HUES64 (cell line): ENCODE results near the gene PTRHD1.

Source experiments
- H3K27ac ChIP-seq: 2 replicates; pipeline ENCODE4 v1.7.0; 2013; ENCODE audit warnings: low read depth, low read length, inconsistent platforms
- H3K27me3 ChIP-seq: 2 replicates; pipeline ENCODE4 v1.6.1; 2013; ENCODE audit warnings: mild to moderate bottlenecking, low read length; ENCODE audit not compliant: insufficient read depth
- H3K36me3 ChIP-seq: 2 replicates; pipeline ENCODE4 v1.6.1; 2013; ENCODE audit warnings: mild to moderate bottlenecking, low read length; ENCODE audit not compliant: insufficient read depth
- H3K4me1 ChIP-seq: 2 replicates; pipeline ENCODE4 v1.6.1; 2013; ENCODE audit warnings: mild to moderate bottlenecking, low read length, moderate library complexity; ENCODE audit not compliant: insufficient read depth
- H3K4me3 ChIP-seq: 2 replicates; pipeline ENCODE4 v1.5.1; 2013; ENCODE audit warnings: mild to moderate bottlenecking, low read length, moderate library complexity
- H3K9ac ChIP-seq: 2 replicates; pipeline ENCODE4 v1.6.1; 2013; ENCODE audit warnings: mild to moderate bottlenecking, low read depth, low read length
- H3K9me3 ChIP-seq: 2 replicates; pipeline ENCODE4 v1.6.1; 2013; ENCODE audit warnings: low read depth, low read length; ENCODE audit not compliant: insufficient read depth
- WGBS: fragments of 150-250, 120-280 bp; methylation state at CpG from one replicate; pipeline ENCODE4 v1.1.7; 2013; ENCODE audit warnings: missing lambda C conversion rate; 5-methylcytosine and 5-hydroxymethylcytosine counted together

Gene PTRHD1

DNA sequence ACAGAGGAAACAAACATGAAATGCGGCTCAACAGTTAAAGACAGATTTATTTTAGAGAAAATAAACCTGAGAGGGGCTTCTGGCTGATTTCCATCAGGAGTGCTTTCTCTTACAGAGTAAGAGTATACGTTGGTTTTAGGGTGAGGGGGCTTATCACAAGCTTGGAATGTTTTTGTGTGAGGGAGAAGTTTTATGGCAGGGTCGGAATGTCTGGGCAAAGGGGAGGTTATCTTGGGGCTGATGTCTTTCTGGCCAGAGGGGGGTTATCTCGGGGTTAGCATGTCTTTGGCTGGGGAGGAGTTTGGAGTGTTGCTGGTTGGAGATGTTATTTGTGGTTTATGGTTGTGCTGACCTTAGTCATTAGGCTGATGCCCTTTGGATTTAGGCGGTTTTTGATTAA, 22.1 kb downstream of the PTRHD1 start:
- H3K4me3 ChIP-seq: no peak overlapping the region
- no peak overlapping the region for H3K27ac ChIP-seq
- H3K9ac ChIP-seq: no peak overlapping the region
- WGBS: 88% methylated on average over 5 of the region's 5 CpGs
- no peaks in the 10 kb centered on the region for H3K9me3 ChIP-seq
- H3K27me3 ChIP-seq: no peaks in the 10 kb centered on the region
- H3K4me1 ChIP-seq: peaks cover 4% of the 10 kb centered on the region; the same call in 1 of the 2 replicates
- H3K36me3 ChIP-seq: peaks cover 3% of the 10 kb centered on the region; the same call in 1 of the 2 replicates

DNA sequence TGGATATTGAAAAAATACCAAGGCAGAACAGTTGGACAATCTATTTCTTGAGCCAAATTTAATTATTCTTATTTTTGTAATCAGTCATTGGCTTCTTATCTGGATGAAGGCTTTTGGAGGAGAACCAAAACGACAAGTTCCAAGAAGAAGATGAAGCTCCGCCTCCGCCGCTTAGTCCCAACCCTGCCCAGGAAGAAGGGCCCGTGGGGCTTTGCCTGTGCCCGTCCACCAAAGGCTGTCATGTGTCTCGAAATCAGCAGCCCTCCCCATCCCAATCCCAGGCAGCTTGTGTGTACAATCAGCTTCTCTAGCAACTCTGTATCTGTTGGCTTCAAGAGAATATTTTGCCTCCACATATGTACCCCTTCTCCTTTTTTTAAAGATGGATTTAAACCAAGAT, 24.6 kb downstream of the PTRHD1 start:
- H3K27ac ChIP-seq: no peak overlapping the region
- H3K4me1 ChIP-seq: peaks cover 4% of the 10 kb centered on the region; the same call in 1 of the 2 replicates
- no peak overlapping the region for H3K9ac ChIP-seq
- no peak overlapping the region for H3K4me3 ChIP-seq
- H3K9me3 ChIP-seq: no peaks in the 10 kb centered on the region
- no peaks in the 10 kb centered on the region for H3K27me3 ChIP-seq
- H3K36me3 ChIP-seq: peaks cover 3% of the 10 kb centered on the region; the same call in 1 of the 2 replicates
- 82% methylated on average over 7 of the region's 7 CpGs for WGBS

- H3K4me1 ChIP-seq: peaks cover 4% of the 10 kb centered on the region; the same call in 1 of the 2 replicates
- H3K36me3 ChIP-seq: peaks cover 3% of the 10 kb centered on the region; the same call in 1 of the 2 replicates
- H3K27ac ChIP-seq: no peak overlapping the region
- no peaks in the 10 kb centered on the region for H3K9me3 ChIP-seq
- no peaks in the 10 kb centered on the region for H3K27me3 ChIP-seq
- WGBS: 92% methylated on average over 5 of the region's 5 CpGs
- H3K4me3 ChIP-seq: no peak overlapping the region
- H3K9ac ChIP-seq: no peak overlapping the region
Measured at GRCh38 chr2:24768013-24768412, 25.2 kb downstream of the PTRHD1 start.

- Histone ChIP-seq H3K9me3 (no peaks in the 10 kb centered on the region), H3K36me3 (peaks cover 9% of the 10 kb centered on the region), H3K4me3 (no peak overlapping the region), H3K27me3 (no peaks in the 10 kb centered on the region), H3K4me1 (no peaks in the 10 kb centered on the region), H3K9ac (no peak overlapping the region), H3K27ac (no peak overlapping the region)
- 84% methylated on average over 6 of the region's 6 CpGs for WGBS
Measured at GRCh38 chr2:24766609-24767008, 26.6 kb downstream of the PTRHD1 start.

- no peak overlapping the region for H3K4me3 ChIP-seq
- WGBS: 95% methylated on average over 4 of the region's 4 CpGs
- no peaks in the 10 kb centered on the region for H3K4me1 ChIP-seq
- no peak overlapping the region for H3K9ac ChIP-seq
- H3K27me3 ChIP-seq: no peaks in the 10 kb centered on the region
- no peaks in the 10 kb centered on the region for H3K9me3 ChIP-seq
- H3K36me3 ChIP-seq: peaks cover 14% of the 10 kb centered on the region
- no peak overlapping the region for H3K27ac ChIP-seq
Measured at GRCh38 chr2:24763843-24764242, 29.3 kb downstream of the PTRHD1 start.

GRCh38 chr2:24762518-24762917, 30.7 kb downstream of the PTRHD1 start:
- Histone ChIP-seq H3K27ac (no peak overlapping the region), H3K36me3 (peaks cover 18% of the 10 kb centered on the region), H3K4me3 (no peak overlapping the region), H3K9ac (no peak overlapping the region), H3K27me3 (no peaks in the 10 kb centered on the region), H3K9me3 (no peaks in the 10 kb centered on the region), H3K4me1 (no peaks in the 10 kb centered on the region)
- WGBS: 88% methylated on average over 2 of the region's 2 CpGs

GRCh38 chr2:24761866-24762265, 31.3 kb downstream of the PTRHD1 start:
- Histone ChIP-seq H3K4me1 (no peaks in the 10 kb centered on the region), H3K27me3 (no peaks in the 10 kb centered on the region), H3K36me3 (peaks cover 18% of the 10 kb centered on the region), H3K9me3 (no peaks in the 10 kb centered on the region), H3K9ac (no peak overlapping the region), H3K4me3 (no peak overlapping the region), H3K27ac (no peak overlapping the region)
- WGBS: 93% methylated on average over 5 of the region's 5 CpGs

- H3K27me3 ChIP-seq: no peaks in the 10 kb centered on the region
- peaks cover 12% of the 10 kb centered on the region; the same call in 1 of the 2 replicates for H3K36me3 ChIP-seq
- H3K4me3 ChIP-seq: no peak overlapping the region
- H3K4me1 ChIP-seq: peaks cover 11% of the 10 kb centered on the region
- H3K9ac ChIP-seq: no peak overlapping the region
- WGBS: 100% methylated on average over 1 of the region's 1 CpG
- no peak overlapping the region for H3K27ac ChIP-seq
- no peaks in the 10 kb centered on the region for H3K9me3 ChIP-seq
Measured at GRCh38 chr2:24756789-24757188, 36.4 kb downstream of the PTRHD1 start.

DNA sequence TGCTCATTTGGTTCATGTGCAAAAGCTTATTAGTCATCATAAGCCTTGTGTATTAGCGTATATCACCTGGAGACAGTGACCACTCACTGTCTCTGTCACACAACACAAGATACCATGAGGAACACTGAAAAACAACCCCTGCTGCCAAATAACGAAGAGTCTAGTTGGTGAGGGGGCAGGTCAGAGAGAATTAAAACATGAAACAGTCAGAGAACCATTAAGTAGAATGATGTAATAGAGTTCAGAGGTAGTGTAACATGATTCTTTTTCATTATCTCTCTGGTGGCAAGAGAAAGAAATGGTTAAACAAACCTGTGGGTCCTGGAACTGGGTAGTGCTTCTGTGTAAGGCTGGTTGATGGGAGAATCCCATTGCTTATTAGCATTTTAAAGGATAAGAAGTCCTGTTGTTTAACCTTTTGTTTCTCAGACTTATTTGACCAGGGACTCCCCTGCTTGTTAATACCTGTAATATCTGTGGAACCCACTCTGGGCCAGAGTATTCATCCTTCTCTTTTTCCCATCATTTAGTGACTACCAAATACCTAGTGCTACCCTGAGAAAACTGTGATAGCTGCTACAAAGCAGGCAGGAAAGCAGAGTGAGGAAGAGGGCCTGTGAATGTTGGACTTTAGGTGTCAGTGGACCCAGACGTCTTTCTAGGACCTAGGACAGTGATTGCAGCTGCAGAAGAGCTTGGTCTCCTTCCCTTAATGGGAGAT, 38.0 kb downstream of the PTRHD1 start:
- no peak overlapping the region for H3K4me3 ChIP-seq
- 76% methylated on average over 3 of the region's 3 CpGs for WGBS
- H3K9ac ChIP-seq: no peak overlapping the region
- no peaks in the 10 kb centered on the region for H3K27me3 ChIP-seq
- H3K27ac ChIP-seq: no peak overlapping the region
- H3K36me3 ChIP-seq: peaks cover 12% of the 10 kb centered on the region; the same call in 1 of the 2 replicates
- peaks cover 11% of the 10 kb centered on the region for H3K4me1 ChIP-seq
- H3K9me3 ChIP-seq: no peaks in the 10 kb centered on the region

DNA sequence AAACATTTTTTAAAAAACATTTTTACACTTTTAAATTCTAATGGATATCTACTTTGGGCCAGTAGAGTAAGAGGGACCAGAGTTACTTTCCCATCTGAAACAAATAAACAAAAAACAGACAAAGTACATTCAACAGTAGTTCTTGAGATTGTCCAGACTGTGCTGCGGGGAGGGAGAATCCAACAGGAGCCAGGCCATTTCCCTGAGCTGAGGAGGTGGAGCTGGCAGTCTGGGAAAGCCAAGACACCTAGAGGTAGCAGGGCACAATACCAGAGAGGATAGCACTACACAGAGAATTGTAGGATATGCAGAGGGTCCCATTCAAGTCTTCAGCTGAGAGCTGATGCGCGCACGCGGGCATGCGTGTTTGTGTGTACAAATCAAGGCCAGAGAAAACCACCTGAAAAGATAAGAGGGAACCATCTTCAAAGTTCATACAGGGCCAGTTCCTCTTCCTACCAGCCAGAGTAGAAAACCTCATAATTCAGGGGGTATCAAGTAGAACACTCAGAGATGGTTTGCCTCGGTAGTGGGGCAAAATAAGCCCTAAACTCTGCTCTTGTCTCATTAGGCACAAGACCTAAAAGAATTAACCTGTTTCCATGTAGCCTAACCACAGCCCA, 44.0 kb downstream of the PTRHD1 start:
- 92% methylated on average over 7 of the region's 7 CpGs for WGBS
- H3K4me1 ChIP-seq: no peaks in the 10 kb centered on the region

GRCh38 chr2:24747299-24747698, 45.9 kb downstream of the PTRHD1 start:
- H3K36me3 ChIP-seq: no peaks in the 10 kb centered on the region
- no peaks in the 10 kb centered on the region for H3K4me1 ChIP-seq
- H3K27ac ChIP-seq: no peak overlapping the region
- no peak overlapping the region for H3K4me3 ChIP-seq
- 98% methylated on average over 3 of the region's 3 CpGs for WGBS
- no peaks in the 10 kb centered on the region for H3K27me3 ChIP-seq
- no peak overlapping the region for H3K9ac ChIP-seq
- H3K9me3 ChIP-seq: no peaks in the 10 kb centered on the region

More for the DNA sequence above, 44.0 kb downstream of the PTRHD1 start:
- Histone ChIP-seq H3K4me3 (no peak overlapping the region), H3K27ac (no peak overlapping the region), H3K27me3 (no peaks in the 10 kb centered on the region), H3K36me3 (no peaks in the 10 kb centered on the region), H3K9me3 (no peaks in the 10 kb centered on the region), H3K9ac (no peak overlapping the region)
